Activated CD8-positive, alpha-beta T cell treated with anti-CD3 and anti-CD28 coated beads for 36 hours (primary cell): Measurements from ENCODE around the gene AGXT2. TPM values are rescaled to one million over a fixed set of nuclear protein-coding genes. Genes with fewer than 3 reads are reported as not detected.

Source experiments
- ATAC-seq: fragments of 200-7000 bp; cut with Tn5 transposase; one replicate; pipeline ENCODE4 v1.10.0; 2021; ENCODE audit warnings: mild to moderate bottlenecking, moderate library complexity
- CTCF ChIA-PET: fragments of 350-600 bp; sonication (Branson Sonifier 250); formaldehyde crosslinking; loops from one replicate; lab custom pipeline; 2021; ENCODE audit warnings: antibody characterized with exemption; lab: Charles Lee
- POLR2A ChIA-PET: fragments of 350-600 bp; sonication (Branson Sonifier 250); formaldehyde crosslinking; loops from one replicate; lab custom pipeline; 2021; ENCODE audit warnings: antibody characterized with exemption; lab: Charles Lee
- DNase-seq: peaks from one replicate; pipeline ENCODE4 v3.0.0-alpha.2; 2020
- H3K27ac Mint-ChIP-seq: one replicate; pipeline ENCODE4 v1.8.0; 2021; ENCODE audit warnings: mild to moderate bottlenecking, mixed read lengths
- H3K27me3 Mint-ChIP-seq: one replicate; pipeline ENCODE4 v1.8.0; 2021; ENCODE audit warnings: mixed read lengths
- H3K36me3 Mint-ChIP-seq: one replicate; pipeline ENCODE4 v1.8.0; 2021; ENCODE audit warnings: low read depth, mixed read lengths
- H3K4me1 Mint-ChIP-seq: one replicate; pipeline ENCODE4 v1.8.0; 2021; ENCODE audit warnings: low read depth, mixed read lengths
- H3K4me3 Mint-ChIP-seq: one replicate; pipeline ENCODE4 v1.8.0; 2021; ENCODE audit warnings: mild to moderate bottlenecking, moderate library complexity, mixed read lengths
- H3K9me3 Mint-ChIP-seq: one replicate; pipeline ENCODE4 v1.8.0; 2021; ENCODE audit warnings: mixed read lengths
- CTCF ChIP-seq: fragments of 200-600 bp; IDR thresholded peaks from one replicate; pipeline ENCODE4 v1.8.0; 2022; ENCODE audit warnings: antibody characterized with exemption, mild to moderate bottlenecking
- intact Hi-C: fragments of 100-400 bp; cut with micrococcal nuclease; formaldehyde crosslinking; loops from one replicate; pipeline ENCODE4 v1.10.0; 2022
- total RNA-seq, 2 experiments: library from RNA; stranded (reverse); gene quantifications; one replicate each; pipeline ENCODE4 v1.2.3, GENCODE V29; 2021

Gene AGXT2
- not detected for total RNA-seq

GRCh38 chr5:35047785-35048404 lies at the start of gene AGXT2:
AGXT2 (minus strand) TSS chr5:35047949; CDS start chr5:35047892, 57 bp downstream.
- POLR2A ChIA-PET, result no interaction called here
- DNase-seq (no peak), ATAC-seq (no peak)
- CTCF ChIA-PET, result interaction anchor here (1.1 kb wide), 1 partner anchor 1648 kb away, joined by 3 read pairs; no protein-coding TSS in a partner anchor
- Mint-ChIP-seq H3K4me1 (no peaks in the 10 kb centered on the region), H3K36me3 (no peaks in the 10 kb centered on the region), H3K9me3 (no peaks in the 10 kb centered on the region), H3K27ac (no peak within 1 kb of the TSS), H3K27me3 (peaks cover 15% of the 10 kb centered on the region), H3K4me3 (no peak within 1 kb of the TSS)
- intact Hi-C loops, result no loop called here
- TF ChIP-seq CTCF, result no peak

- ChIA-PET CTCF (no interaction called here), POLR2A (no interaction called here)
- H3K9me3 Mint-ChIP-seq, result no peaks in the 10 kb centered on the region
- no peak for ATAC-seq
- DNase-seq, result no peak
- intact Hi-C loops, result no loop called here
- no peak overlapping the region for H3K27ac Mint-ChIP-seq
- no peaks in the 10 kb centered on the region for H3K36me3 Mint-ChIP-seq
- H3K4me3 Mint-ChIP-seq, result no peak overlapping the region
- peaks cover 7% of the 10 kb centered on the region for H3K27me3 Mint-ChIP-seq
- no peaks in the 10 kb centered on the region for H3K4me1 Mint-ChIP-seq
- TF ChIP-seq CTCF, result no peak
Measured at GRCh38 chr5:35096932-35097331, 49.2 kb upstream of the AGXT2 start.

- ChIA-PET POLR2A (no interaction called here), CTCF (no interaction called here)
- Mint-ChIP-seq H3K4me3 (no peak overlapping the region), H3K4me1 (no peaks in the 10 kb centered on the region), H3K36me3 (no peaks in the 10 kb centered on the region), H3K27me3 (peaks cover 6% of the 10 kb centered on the region), H3K9me3 (no peaks in the 10 kb centered on the region), H3K27ac (no peak overlapping the region)
- no peak for TF ChIP-seq CTCF
- ATAC-seq (no peak), DNase-seq (no peak)
- intact Hi-C loops, result no loop called here
Measured at GRCh38 chr5:35096216-35096615, 48.5 kb upstream of the AGXT2 start.

GRCh38 chr5:35095366-35095765 lies 47.6 kb upstream of the AGXT2 start:
- no peak overlapping the region for H3K4me3 Mint-ChIP-seq
- DNase-seq (no peak), ATAC-seq (no peak)
- POLR2A ChIA-PET, result interaction anchor here (0.8 kb wide), 1 partner anchor 375 kb away, joined by 3 read pairs; no protein-coding TSS in a partner anchor
- H3K36me3 Mint-ChIP-seq, result no peaks in the 10 kb centered on the region
- intact Hi-C loops, result no loop called here
- H3K27ac Mint-ChIP-seq, result no peak overlapping the region
- CTCF ChIA-PET, result no interaction called here
- no peaks in the 10 kb centered on the region for H3K9me3 Mint-ChIP-seq
- TF ChIP-seq CTCF, result no peak
- H3K27me3 Mint-ChIP-seq, result peaks cover 6% of the 10 kb centered on the region
- no peaks in the 10 kb centered on the region for H3K4me1 Mint-ChIP-seq

- Mint-ChIP-seq H3K4me3 (no peak overlapping the region), H3K9me3 (no peaks in the 10 kb centered on the region), H3K27ac (no peak overlapping the region), H3K36me3 (no peaks in the 10 kb centered on the region), H3K27me3 (peaks cover 6% of the 10 kb centered on the region), H3K4me1 (no peaks in the 10 kb centered on the region)
- ATAC-seq, result no peak
- ChIA-PET CTCF (no interaction called here), POLR2A (no interaction called here)
- DNase-seq, result no peak
- no peak for TF ChIP-seq CTCF
- intact Hi-C loops, result no loop called here
Measured at GRCh38 chr5:35094948-35095347, 47.2 kb upstream of the AGXT2 start.
